Tibial artery (tissue), 4 donors: ENCODE measurements around the gene CDK11B.
"Not testable (repeated sequence)": the region's sequence is repeated elsewhere in the genome, so short reads cannot be mapped to it uniquely, and the experiment has no call there.

Source experiments
- DNase-seq, 2 donors: peaks; one replicate each; pipeline ENCODE4 v3.0.0-alpha.2; 2019
- H3K27ac ChIP-seq, 2 donors: fragments of 200-600 bp; sonication (generic) in 1 of 2; 1 replicate in 1 of 2; 2 replicates in 1 of 2; pipeline ENCODE4 v1.5.1; 2018 to 2019; ENCODE audit warnings: mild to moderate bottlenecking in 1 of 2
- H3K27me3 ChIP-seq, 2 donors: fragments of 200-600 bp; sonication (generic) in 1 of 2; one replicate each; pipeline versions ENCODE4 v1.5.1 to v1.6.0; 2016 to 2019
- H3K36me3 ChIP-seq, 3 donors: fragments of 200-600 bp; sonication (generic) in 2 of 3; one replicate each; pipeline ENCODE4 v1.5.1; 2016 to 2019; ENCODE audit warnings: mild to moderate bottlenecking in 2 of 3
- H3K4me1 ChIP-seq, 4 donors: fragments of 200-600 bp; sonication (generic) in 2 of 4; 1 replicate in 3 of 4; 2 replicates in 1 of 4; pipeline ENCODE4 v1.5.1; 2016 to 2019
- H3K4me3 ChIP-seq, 2 donors: fragments of 200-600 bp; sonication (generic) in 1 of 2; 1 replicate in 1 of 2; 2 replicates in 1 of 2; pipeline ENCODE4 v1.5.1; 2018 to 2019; ENCODE audit warnings: mild to moderate bottlenecking in 2 of 2
- H3K9me3 ChIP-seq, 3 donors: fragments of 200-600 bp; sonication (generic) in 1 of 3; one replicate each; pipeline ENCODE4 v1.5.1; 2016 to 2019
- intact Hi-C: fragments of 100-400 bp; cut with DNase I; formaldehyde crosslinking; loops from one replicate; pipeline ENCODE4 v1.15.0; 2023; ENCODE audit warnings: low total_unique reads
- TF ChIP-seq, protein P1 (sequence below), 2 experiments: fragments of 200-600 bp in 1 of 2; fragments of 450-650 bp in 1 of 2; IDR thresholded peaks; one replicate each; pipeline ENCODE4 v1.5.1; 2017 to 2019; ENCODE audit warnings: antibody characterized with exemption in 2 of 2, mild to moderate bottlenecking in 1 of 2, moderate library complexity in 1 of 2

CDK11B gene

DNA sequence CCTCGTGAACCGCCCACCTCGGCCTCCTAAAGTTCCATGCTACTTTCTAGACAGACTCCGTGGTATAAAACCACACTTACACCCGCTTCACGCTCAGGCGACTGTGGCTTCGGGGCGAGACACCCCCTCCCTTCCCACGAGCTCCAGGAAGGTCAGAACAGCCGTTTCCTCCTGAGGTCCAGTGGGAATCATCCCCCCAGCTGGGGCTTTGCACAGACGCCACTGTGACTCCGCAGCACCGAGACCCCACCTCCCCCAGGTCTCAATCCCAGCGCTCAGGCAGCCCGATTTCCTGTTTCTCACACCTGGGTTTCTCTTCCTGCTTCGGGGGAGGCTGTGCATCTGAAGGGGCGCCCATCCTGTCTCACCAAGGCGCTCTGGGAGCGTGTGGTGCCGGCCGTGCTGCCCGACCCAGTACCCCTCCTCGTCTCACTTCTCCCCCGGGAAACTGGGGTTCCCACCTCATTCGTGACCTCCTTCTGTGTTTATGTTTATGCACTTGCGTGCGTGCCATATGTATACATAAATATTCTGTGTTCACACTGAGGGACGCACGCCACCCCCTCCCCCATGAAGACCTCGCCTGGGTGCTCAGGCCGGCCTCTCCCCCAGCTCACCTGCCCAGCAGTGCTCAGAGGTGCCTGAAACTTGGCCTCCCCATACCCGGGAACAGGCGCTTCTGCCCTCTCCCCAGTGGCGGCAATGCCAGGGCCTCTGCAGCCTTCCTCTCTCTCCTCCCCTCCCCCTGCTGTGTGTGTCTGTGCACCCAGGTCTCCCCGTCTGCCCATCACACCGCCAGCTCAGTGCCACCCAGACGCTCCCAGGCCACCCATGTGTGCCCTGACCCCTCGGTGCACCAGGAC is 19.1 kb upstream of the CDK11B start:
- no peak overlapping the region for H3K27ac ChIP-seq
- peaks cover 0 to 41% (median 6%) of the 10 kb centered on the region in 3 donors for H3K36me3 ChIP-seq
- DNase-seq = peak in 1 of 2 donors; percentile 60
- H3K9me3 ChIP-seq = no peaks in the 10 kb centered on the region
- no peaks in the 10 kb centered on the region for H3K27me3 ChIP-seq
- H3K4me3 ChIP-seq = no peak overlapping the region
- TF ChIP-seq, protein P1, sequence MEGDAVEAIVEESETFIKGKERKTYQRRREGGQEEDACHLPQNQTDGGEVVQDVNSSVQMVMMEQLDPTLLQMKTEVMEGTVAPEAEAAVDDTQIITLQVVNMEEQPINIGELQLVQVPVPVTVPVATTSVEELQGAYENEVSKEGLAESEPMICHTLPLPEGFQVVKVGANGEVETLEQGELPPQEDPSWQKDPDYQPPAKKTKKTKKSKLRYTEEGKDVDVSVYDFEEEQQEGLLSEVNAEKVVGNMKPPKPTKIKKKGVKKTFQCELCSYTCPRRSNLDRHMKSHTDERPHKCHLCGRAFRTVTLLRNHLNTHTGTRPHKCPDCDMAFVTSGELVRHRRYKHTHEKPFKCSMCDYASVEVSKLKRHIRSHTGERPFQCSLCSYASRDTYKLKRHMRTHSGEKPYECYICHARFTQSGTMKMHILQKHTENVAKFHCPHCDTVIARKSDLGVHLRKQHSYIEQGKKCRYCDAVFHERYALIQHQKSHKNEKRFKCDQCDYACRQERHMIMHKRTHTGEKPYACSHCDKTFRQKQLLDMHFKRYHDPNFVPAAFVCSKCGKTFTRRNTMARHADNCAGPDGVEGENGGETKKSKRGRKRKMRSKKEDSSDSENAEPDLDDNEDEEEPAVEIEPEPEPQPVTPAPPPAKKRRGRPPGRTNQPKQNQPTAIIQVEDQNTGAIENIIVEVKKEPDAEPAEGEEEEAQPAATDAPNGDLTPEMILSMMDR (IDR thresholded peaks at IDR 0.05) = no peak
- intact Hi-C loops = no loop called here
- H3K4me1 ChIP-seq = peaks cover 0 to 34% (median 3%) of the 10 kb centered on the region in 4 donors

DNA sequence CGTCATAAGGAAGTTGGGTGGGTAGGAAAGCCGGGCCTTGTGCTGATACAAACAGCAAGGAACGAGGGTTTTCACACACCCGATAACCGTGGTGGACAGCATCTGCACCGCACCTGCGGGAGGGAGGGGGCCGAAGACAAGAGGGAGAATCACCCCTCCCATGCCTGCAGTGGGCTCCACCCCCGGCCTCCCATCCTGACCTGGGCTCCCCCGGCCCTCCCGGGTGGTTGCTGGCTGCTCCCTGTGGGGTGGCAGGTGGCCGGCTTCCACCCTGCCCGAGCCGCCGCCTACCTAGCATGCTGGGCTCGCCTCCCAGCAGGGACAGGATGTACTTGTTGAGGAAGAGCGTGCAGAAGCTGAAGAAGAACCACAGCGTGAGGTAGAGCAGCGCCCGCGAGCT is 17.3 kb upstream of the CDK11B start:
- H3K27ac ChIP-seq, H3K9me3 ChIP-seq, H3K4me3 ChIP-seq, intact Hi-C loops, H3K27me3 ChIP-seq: not testable (repeated sequence)
- peaks cover 0 to 30% (median 3%) of the 10 kb centered on the region in 4 donors for H3K4me1 ChIP-seq
- peaks cover 15 to 50% (median 19%) of the 10 kb centered on the region in 3 donors for H3K36me3 ChIP-seq
- DNase-seq = peak in 1 of 2 donors; percentile 35

DNA sequence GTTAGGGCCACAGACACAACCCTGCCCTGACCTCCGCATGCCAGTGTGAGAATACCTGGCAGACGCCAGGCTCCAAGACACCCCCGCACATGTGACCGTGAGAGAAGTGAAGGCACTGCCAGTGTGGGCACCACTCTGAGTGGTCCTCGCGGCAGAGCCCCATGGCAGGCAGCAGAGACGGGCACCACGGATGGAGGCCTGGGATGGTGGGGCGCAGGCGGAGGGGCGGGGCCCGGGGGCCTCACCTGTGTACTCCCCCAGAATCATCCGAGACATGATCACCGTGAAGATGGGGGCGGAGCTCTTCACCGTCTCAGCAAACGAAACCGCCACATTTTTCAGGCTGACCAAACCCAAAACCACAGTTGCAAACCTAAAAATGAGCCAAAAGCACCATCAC is 16.4 kb upstream of the CDK11B start:
- H3K4me3 ChIP-seq, H3K9me3 ChIP-seq, intact Hi-C loops, H3K27me3 ChIP-seq, H3K27ac ChIP-seq: not testable (repeated sequence)
- Histone ChIP-seq H3K4me1 (peaks cover 0 to 24% (median 3%) of the 10 kb centered on the region in 4 donors), H3K36me3 (peaks cover 19 to 59% (median 25%) of the 10 kb centered on the region in 3 donors)
- peak in 1 of 2 donors; percentile 12 for DNase-seq

DNA sequence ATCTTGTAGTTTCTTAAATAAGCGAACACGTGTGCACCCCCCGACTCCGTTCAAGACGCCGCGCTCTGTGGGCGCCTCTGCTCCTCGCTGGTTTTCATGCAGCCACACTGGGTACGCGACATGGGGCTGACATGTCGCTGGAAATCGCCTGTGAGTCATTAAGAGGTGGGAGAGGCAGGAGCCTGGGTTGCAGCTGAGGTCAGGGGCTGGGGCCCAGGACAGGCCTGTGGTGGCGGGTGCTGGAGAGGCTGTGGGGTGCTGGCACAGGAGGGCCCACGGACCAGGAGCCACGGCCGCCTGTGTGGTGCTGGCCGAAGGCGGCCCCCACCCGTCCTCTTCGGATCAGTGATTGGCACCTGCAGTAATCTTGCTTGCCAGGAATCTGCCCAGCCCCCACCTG is 16.0 kb upstream of the CDK11B start:
- H3K4me3 ChIP-seq, H3K27ac ChIP-seq, H3K9me3 ChIP-seq, intact Hi-C loops, H3K27me3 ChIP-seq: not testable (repeated sequence)
- Histone ChIP-seq H3K36me3 (peaks cover 21 to 63% (median 29%) of the 10 kb centered on the region in 3 donors), H3K4me1 (peaks cover 0 to 24% (median 3%) of the 10 kb centered on the region in 4 donors)
- DNase-seq = peak in 1 of 2 donors; percentile 34

DNA sequence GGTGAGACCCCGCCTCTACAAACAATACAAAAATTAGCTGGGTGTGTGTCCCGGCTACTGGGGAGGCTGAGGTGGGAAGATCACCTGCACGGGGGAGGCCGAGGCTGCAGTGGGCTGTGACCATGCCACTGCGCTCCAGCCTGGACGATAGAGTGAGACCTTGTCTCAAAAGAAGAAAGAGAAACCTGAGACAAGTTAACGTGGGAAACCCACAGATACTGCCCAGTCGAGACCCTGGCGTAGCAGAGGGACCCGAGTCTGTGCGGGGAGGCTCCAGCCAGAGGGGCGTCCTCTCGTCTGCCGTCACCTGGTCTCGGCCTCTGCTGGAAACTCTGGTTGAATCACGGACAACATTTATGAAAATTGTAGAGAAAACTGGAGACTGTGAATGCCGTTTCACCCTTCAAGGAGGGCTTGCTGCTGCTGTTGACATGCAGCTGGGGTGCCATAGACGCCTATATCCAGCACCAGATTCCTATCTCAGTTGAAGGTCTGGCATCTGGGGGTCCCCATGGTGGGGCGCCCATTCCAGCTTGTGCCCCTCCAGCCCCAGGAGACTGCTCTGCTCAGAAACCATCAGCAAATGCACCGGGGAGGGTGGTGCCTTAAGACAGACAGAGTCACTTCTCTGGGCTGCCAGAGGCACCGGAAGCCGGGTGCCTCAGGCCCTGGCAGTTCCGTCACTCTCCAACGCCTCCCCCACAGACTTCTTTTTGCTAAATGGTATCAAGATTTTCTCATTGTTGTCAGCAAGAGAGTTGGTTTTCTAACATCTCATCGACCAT is 13.6 kb upstream of the CDK11B start:
- H3K36me3 ChIP-seq = peaks cover 33 to 79% (median 42%) of the 10 kb centered on the region in 3 donors
- intact Hi-C loops = no loop called here

DNA sequence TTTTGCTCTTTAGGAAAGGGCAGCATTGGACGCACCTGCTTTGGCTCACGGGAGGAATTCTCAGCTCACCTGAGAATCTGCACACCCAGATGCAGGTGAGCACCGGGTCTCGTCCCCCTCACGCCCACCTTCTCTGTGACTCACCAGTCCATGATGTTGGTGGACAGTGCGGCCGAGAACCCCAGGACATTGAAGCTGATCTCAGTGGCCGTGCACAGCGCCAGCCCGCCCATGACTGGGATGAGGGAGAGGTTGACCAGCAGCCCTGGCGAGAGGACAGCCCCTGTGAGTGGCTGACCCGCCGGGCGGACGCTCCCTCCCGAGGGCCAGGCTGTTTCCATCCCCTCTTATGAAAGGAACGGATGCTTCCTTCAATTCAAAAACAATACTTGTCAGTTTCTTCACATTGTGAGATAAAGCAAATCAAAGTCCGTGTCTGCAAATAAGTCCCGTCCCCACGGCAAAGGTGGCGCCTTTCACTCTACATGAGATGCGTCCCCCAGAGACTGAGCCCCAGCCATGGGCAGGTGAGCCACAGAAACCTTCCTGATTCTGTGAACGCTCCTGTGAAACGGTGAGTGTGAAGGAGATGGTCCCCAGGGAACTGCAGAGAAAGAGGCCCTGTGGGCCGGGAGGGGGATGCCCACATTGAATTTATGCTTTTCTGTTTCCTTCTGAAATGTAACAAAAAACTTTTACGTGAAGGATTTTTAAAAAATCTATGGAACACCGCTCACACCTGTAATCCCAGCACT is 12.7 kb upstream of the CDK11B start:
- Histone ChIP-seq H3K4me3 (no peak overlapping the region), H3K27ac (no peak overlapping the region), H3K36me3 (peaks cover 36 to 87% (median 44%) of the 10 kb centered on the region in 3 donors), H3K4me1 (no peaks in the 10 kb centered on the region), H3K27me3 (no peaks in the 10 kb centered on the region), H3K9me3 (no peaks in the 10 kb centered on the region)
- TF ChIP-seq, protein P1 (IDR thresholded peaks at IDR 0.05) = no peak
- intact Hi-C loops = no loop called here
- peak in 1 of 2 donors; percentile 66 for DNase-seq

More for the DNA sequence above, 13.6 kb upstream of the CDK11B start:
- TF ChIP-seq, protein P1 (IDR thresholded peaks at IDR 0.05) = no peak
- H3K27ac ChIP-seq = no peak overlapping the region
- H3K4me1 ChIP-seq = peaks cover 0 to 1% (median 0%) of the 10 kb centered on the region in 4 donors
- DNase-seq = peak in 1 of 2 donors; percentile 46
- H3K27me3 ChIP-seq = no peaks in the 10 kb centered on the region
- no peak overlapping the region for H3K4me3 ChIP-seq
- H3K9me3 ChIP-seq = no peaks in the 10 kb centered on the region
